Suprapubic skin (tissue), 4 donors: ENCODE results near the gene BMF. TPM values are rescaled to one million over a fixed set of nuclear protein-coding genes. Genes with fewer than 3 reads are reported as not detected.
A peak's percentile ranks its signal among the peaks of the same experiment; 100 is the strongest.

ENCODE experiments used
- DNase-seq, 2 donors: peaks; one replicate each; pipeline ENCODE4 v3.0.0-alpha.2; 2019; ENCODE audit warnings: low spot score in 2 of 2
- H3K27ac ChIP-seq: fragments of 200-600 bp; sonication (generic); one replicate; pipeline ENCODE4 v1.5.1; 2019
- H3K27me3 ChIP-seq: fragments of 200-600 bp; sonication (generic); one replicate; pipeline ENCODE4 v1.5.1; 2019
- H3K36me3 ChIP-seq: fragments of 200-600 bp; sonication (generic); one replicate; pipeline ENCODE4 v1.5.1; 2019
- H3K4me1 ChIP-seq: fragments of 200-600 bp; sonication (generic); one replicate; pipeline ENCODE4 v1.5.1; 2019
- H3K4me3 ChIP-seq: fragments of 200-600 bp; sonication (generic); one replicate; pipeline ENCODE4 v1.5.1; 2019; ENCODE audit warnings: mild to moderate bottlenecking
- H3K9me3 ChIP-seq: fragments of 200-600 bp; sonication (generic); one replicate; pipeline ENCODE4 v1.5.1; 2019
- EP300 ChIP-seq: sonication (generic); formaldehyde crosslinking; IDR thresholded peaks from one replicate; pipeline ENCODE4 v1.6.1; 2017; ENCODE audit warnings: antibody characterized with exemption
- POLR2A ChIP-seq, 2 donors: fragments of 450-650 bp; IDR thresholded peaks; one replicate each; pipeline ENCODE4 v1.6.1; 2017; ENCODE audit warnings: antibody characterized with exemption in 2 of 2, mild to moderate bottlenecking in 2 of 2, moderate library complexity in 2 of 2
- POLR2AphosphoS5 ChIP-seq, 3 donors: sonication (generic); formaldehyde crosslinking; IDR thresholded peaks; one replicate each; pipeline ENCODE4 v1.6.1; 2017; ENCODE audit warnings: antibody characterized with exemption in 3 of 3
- WGBS: methylation state at CpG from one replicate; pipeline ENCODE4 v1.1.5; 2018; 5-methylcytosine and 5-hydroxymethylcytosine counted together
- total RNA-seq, 4 donors: library from RNA; depleted of rRNA; stranded (reverse); fragments of >200 nt; gene quantifications; one replicate each; pipeline ENCODE4 v1.1.0, GENCODE V29; 2016
- TF ChIP-seq, protein P1 (sequence below), 2 donors: fragments of 200-600 bp in 1 of 2; fragments of 450-650 bp in 1 of 2; sonication (generic) in 1 of 2; IDR thresholded peaks; one replicate each; pipeline ENCODE4 v1.5.1; 2016 to 2019; ENCODE audit warnings: antibody characterized with exemption in 2 of 2, mild to moderate bottlenecking in 1 of 2, moderate library complexity in 1 of 2

BMF gene
- total RNA-seq, 4 donors from 2014 or later: 2.6 to 11.1 (median 9.8) TPM

DNA sequence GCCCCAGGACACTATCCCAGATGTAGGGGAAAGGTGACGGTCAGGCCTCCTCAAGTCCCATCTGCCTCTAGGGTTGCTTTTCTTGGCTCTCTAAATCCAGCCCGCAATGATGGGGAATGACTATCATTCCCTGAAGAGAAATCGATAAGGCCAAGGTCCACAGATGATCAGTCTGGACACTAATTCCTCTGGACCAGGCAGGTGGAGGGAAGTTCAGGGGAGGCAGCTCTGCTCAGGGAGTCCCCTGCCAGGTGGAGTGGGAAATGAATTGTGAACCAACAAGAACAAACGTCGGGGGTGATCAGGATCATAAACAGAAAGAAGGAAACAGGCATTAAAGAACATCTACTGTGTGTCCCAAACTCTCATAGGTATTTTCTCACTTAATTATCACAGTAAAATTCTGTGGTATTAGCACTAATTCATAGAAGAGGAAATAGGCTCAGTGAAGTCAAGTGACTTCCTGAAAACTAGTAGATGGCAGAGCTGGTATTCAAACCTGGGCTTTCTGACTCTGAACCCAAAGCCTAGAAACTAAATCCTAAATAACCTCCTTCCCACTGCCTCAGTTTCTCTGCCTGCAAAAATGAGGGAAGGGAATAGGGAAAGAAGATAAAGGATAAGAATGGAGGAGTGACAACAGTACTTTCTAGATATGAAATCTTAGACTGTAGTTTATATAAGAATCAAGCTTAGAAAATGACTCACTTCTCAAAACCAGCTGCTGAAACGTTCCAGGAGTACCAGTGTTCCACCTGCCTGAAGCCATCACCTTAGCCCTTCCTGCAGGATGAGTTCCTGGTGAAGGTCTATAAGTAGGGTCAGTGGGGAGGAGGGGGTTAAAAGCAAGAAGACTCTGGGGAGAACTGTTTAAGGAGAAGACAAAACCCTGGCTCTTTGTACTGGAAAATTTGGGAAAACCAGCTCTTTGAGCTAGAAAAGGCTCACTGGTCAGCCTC, 7.5 kb downstream of the BMF start:
- Histone ChIP-seq H3K36me3 (no peaks in the 10 kb centered on the region), H3K4me3 (no peak overlapping the region), H3K4me1 (peaks cover 100% of the 10 kb centered on the region), H3K27me3 (no peaks in the 10 kb centered on the region), H3K9me3 (no peaks in the 10 kb centered on the region), H3K27ac (peak overlapping the region; percentile 84)
- DNase-seq: no peak
- 70% methylated on average over 6 of the region's 6 CpGs for WGBS
- TF ChIP-seq POLR2A (IDR thresholded peaks at IDR 0.05) (no peak), EP300 (no peak), POLR2AphosphoS5 (IDR thresholded peaks at IDR 0.05) (no peak)
- TF ChIP-seq, protein P1, sequence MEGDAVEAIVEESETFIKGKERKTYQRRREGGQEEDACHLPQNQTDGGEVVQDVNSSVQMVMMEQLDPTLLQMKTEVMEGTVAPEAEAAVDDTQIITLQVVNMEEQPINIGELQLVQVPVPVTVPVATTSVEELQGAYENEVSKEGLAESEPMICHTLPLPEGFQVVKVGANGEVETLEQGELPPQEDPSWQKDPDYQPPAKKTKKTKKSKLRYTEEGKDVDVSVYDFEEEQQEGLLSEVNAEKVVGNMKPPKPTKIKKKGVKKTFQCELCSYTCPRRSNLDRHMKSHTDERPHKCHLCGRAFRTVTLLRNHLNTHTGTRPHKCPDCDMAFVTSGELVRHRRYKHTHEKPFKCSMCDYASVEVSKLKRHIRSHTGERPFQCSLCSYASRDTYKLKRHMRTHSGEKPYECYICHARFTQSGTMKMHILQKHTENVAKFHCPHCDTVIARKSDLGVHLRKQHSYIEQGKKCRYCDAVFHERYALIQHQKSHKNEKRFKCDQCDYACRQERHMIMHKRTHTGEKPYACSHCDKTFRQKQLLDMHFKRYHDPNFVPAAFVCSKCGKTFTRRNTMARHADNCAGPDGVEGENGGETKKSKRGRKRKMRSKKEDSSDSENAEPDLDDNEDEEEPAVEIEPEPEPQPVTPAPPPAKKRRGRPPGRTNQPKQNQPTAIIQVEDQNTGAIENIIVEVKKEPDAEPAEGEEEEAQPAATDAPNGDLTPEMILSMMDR (IDR thresholded peaks at IDR 0.05): no peak

DNA sequence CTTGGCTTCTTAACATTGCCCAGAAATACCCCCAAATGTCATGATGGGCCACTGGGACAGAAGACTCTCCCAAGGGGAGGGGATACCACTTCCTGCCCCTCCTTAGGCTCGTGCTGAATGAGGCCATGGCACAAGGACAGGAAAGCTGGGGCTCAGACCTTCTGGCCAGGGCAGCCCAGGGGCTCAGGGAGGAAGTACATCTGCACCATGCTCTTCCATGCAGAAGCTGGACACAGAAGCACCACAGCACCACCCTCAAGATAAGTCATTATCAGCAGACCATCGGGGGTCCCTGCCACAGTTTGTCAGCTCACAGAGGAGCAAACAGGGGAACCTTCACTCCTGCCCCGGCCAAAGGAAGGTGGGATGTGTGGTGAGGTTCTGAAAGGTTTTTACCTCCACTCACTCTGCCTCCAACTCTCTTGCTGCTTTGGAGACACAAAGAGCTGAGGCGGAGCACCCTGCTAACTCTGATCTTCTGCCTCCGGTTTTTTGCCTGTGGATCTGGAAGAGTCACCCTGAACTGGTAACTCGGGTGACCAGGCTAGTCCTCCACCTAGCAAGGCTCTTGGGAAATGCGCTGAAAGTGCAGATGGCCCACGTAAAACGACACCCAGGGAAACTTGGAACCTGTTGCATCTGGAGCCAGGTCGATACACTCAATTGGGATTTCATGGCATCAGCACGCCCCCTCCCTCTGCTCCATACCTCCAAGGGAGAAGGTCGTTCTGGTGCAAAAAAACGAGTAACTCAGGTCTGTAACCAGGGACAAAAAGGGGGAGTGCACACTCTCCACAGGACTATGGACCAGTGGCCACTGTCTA, 8.3 kb downstream of the BMF start:
- Histone ChIP-seq H3K27ac (no peak overlapping the region), H3K36me3 (no peaks in the 10 kb centered on the region), H3K9me3 (no peaks in the 10 kb centered on the region), H3K4me1 (peaks cover 100% of the 10 kb centered on the region), H3K27me3 (no peaks in the 10 kb centered on the region), H3K4me3 (no peak overlapping the region)
- no peak for TF ChIP-seq POLR2AphosphoS5 (IDR thresholded peaks at IDR 0.05)
- TF ChIP-seq EP300: no peak
- TF ChIP-seq, protein P1 (IDR thresholded peaks at IDR 0.05): no peak
- no peak for TF ChIP-seq POLR2A (IDR thresholded peaks at IDR 0.05)
- 82% methylated on average over 13 of the region's 13 CpGs for WGBS
- DNase-seq: no peak

DNA sequence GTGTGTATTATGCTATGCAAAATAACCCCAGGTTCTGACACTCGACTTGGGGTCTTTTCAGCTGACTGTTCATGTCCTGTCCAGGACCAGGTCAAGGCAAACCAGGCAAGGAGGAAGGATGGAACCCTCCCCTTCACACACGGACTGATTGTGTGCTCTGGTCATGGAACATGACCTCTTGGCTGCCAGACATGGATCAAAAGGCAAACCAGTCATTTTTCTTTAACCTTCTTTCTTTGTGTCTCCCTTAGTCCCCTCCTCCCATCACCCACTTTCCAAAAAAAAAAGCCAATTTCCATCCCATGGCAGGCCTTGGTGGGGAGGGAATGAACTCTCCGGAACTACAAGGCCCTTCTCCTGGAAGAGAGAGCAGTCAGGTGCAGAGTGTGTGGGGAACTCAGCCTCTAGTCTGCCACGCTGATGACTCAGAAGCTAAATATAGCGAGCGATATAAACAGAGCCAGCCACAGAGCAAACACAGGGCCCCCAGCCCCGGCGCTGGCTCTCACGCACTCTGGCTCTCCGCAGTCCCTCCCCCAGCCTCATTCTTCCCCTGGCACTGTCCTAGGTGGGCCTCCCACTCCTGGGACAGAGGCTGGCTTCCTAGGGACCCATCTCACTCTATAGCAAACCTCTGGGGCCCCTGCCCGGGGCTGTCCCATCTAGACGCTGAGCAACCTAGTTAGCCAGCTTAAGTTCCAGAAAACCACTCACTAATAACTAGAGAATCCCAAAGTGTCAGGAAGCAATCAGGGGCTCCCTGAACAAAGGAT, 10.0 kb downstream of the BMF start:
- Histone ChIP-seq H3K4me1 (peaks cover 94% of the 10 kb centered on the region), H3K27ac (peak overlapping the region; percentile 88), H3K4me3 (no peak overlapping the region), H3K27me3 (no peaks in the 10 kb centered on the region), H3K36me3 (no peaks in the 10 kb centered on the region), H3K9me3 (no peaks in the 10 kb centered on the region)
- peak in 1 of 2 donors; percentile 72 for DNase-seq
- 4% methylated on average over 12 of the region's 12 CpGs for WGBS
- TF ChIP-seq POLR2AphosphoS5 (IDR thresholded peaks at IDR 0.05) (no peak), POLR2A (IDR thresholded peaks at IDR 0.05) (no peak), EP300 (no peak)
- TF ChIP-seq, protein P1 (IDR thresholded peaks at IDR 0.05): no peak

DNA sequence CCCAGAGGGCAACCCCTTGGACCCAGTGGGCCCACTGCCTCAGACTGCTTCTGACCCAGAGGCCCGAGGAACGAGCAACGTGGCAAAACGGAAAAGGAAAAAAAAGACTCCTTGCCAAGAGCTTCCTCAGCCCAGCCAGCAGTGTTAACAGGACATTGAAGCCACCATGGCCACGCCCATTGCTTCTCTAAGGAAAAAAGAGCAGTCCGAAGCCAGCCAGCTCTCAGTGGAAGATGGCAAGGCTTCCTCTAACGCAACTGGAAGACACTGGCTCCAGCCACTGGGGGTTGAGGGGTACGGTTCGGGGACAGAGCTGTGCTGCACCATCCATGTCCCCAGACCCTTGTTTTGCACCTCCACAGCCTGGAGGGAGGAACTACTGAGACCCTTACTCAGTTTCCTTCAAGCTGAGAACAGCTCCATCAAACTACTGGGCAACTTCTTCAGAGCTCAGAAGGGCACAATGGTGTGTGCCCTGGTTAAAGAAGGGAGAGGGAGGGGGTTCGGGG, 10.7 kb downstream of the BMF start:
- TF ChIP-seq EP300 (no peak), POLR2AphosphoS5 (IDR thresholded peaks at IDR 0.05) (no peak)

More for the DNA sequence above, 10.7 kb downstream of the BMF start:
- DNase-seq: no peak
- peak overlapping the region; percentile 88 for H3K27ac ChIP-seq
- WGBS: 42% methylated on average over 7 of the region's 10 CpGs
- no peaks in the 10 kb centered on the region for H3K9me3 ChIP-seq
- H3K27me3 ChIP-seq: no peaks in the 10 kb centered on the region
- H3K36me3 ChIP-seq: no peaks in the 10 kb centered on the region
- H3K4me3 ChIP-seq: no peak overlapping the region
- peaks cover 94% of the 10 kb centered on the region for H3K4me1 ChIP-seq
